ENCODE data around the gene OPA3. TPM values are rescaled to one million over a fixed set of nuclear protein-coding genes. Genes with fewer than 3 reads are reported as not detected.

Gene OPA3
- total RNA-seq, 1 donor from 2014 or later, result 6.6 TPM

DNA sequence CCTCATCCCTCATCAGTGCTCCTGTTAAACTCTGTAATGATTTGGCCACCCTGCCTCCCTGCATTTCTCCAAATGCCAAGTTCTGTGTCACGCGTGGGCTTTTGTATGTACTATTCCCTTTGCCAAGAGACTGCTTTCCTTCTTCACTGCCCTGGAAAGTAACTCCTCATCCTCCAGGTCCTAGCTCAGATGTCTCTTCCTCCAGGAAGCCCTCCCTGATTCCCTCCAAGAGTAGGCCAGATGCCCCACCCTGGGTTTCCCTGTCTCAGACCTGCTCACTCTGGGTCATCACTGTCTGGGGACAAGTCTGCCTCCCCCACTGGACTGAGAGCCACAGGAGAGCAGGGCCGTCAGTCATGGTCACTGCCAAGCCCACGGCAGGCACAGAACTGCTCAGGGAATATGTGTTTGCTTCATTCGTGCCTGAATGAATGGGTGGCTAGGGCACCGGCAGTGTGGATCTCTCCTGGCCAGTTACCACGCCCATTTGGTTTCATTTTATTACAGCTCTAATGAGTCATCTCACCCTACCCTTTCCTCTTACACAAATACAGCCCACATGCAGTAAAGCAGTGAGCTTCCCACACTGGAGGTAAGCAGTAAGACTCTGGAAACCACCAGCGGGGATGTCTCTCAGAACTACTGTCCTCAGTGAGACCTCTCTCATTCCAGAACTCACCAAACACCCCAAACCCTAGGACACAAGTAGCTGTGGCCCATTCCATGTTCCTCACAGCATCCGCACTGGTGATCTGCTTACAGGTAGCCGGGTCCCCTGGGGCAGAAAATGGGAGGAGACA lies 29.5 kb upstream of the OPA3 start:
- no peak for DNase-seq (ENCODE audit: extremely low spot score in 2 of 2)
- peak in 1 of 2 donors; percentile 79 for TF ChIP-seq POLR2AphosphoS5 (IDR thresholded peaks at IDR 0.05; ENCODE audit: insufficient read depth in 1 of 2, low read depth in 1 of 2)
- no peak for TF ChIP-seq POLR2A (IDR thresholded peaks at IDR 0.05)
- Histone ChIP-seq H3K27ac (peak overlapping the region; percentile 68), H3K27me3 (no peaks in the 10 kb centered on the region), H3K36me3 (peaks cover 0 to 61% of the 10 kb centered on the region in 2 donors), H3K4me1 (peaks cover 17% of the 10 kb centered on the region), H3K4me3 (no peak overlapping the region), H3K9me3 (no peaks in the 10 kb centered on the region)
- intact Hi-C loops (cut with DNase I), result no loop called here

DNA sequence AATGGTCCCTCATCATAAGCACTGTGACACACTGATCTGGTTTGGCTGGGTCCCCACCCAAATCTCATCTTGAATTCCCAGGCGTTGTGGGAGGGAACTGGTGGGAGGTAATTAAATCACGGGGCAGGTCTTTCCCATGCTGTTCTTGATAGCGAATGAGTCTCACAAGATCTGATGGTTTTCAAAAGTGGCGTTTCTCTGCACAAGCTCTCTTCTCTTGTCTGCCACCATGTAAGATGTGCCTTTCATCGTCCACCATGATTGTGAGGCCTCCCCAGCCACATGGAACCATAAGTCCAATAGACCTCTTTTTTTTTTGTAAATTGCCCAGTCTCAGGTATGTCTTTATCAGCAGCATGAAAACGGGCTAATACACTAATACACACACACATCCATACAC lies 24.3 kb upstream of the OPA3 start:
- TF ChIP-seq POLR2AphosphoS5 (IDR thresholded peaks at IDR 0.05; ENCODE audit: insufficient read depth in 1 of 2, low read depth in 1 of 2), result no peak
- TF ChIP-seq, protein P1, sequence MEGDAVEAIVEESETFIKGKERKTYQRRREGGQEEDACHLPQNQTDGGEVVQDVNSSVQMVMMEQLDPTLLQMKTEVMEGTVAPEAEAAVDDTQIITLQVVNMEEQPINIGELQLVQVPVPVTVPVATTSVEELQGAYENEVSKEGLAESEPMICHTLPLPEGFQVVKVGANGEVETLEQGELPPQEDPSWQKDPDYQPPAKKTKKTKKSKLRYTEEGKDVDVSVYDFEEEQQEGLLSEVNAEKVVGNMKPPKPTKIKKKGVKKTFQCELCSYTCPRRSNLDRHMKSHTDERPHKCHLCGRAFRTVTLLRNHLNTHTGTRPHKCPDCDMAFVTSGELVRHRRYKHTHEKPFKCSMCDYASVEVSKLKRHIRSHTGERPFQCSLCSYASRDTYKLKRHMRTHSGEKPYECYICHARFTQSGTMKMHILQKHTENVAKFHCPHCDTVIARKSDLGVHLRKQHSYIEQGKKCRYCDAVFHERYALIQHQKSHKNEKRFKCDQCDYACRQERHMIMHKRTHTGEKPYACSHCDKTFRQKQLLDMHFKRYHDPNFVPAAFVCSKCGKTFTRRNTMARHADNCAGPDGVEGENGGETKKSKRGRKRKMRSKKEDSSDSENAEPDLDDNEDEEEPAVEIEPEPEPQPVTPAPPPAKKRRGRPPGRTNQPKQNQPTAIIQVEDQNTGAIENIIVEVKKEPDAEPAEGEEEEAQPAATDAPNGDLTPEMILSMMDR (IDR thresholded peaks at IDR 0.05), result no peak
- TF ChIP-seq POLR2A (IDR thresholded peaks at IDR 0.05), result no peak
- no peak for DNase-seq (ENCODE audit: extremely low spot score in 2 of 2)
- peaks cover 0 to 45% of the 10 kb centered on the region in 2 donors for H3K36me3 ChIP-seq

DNA sequence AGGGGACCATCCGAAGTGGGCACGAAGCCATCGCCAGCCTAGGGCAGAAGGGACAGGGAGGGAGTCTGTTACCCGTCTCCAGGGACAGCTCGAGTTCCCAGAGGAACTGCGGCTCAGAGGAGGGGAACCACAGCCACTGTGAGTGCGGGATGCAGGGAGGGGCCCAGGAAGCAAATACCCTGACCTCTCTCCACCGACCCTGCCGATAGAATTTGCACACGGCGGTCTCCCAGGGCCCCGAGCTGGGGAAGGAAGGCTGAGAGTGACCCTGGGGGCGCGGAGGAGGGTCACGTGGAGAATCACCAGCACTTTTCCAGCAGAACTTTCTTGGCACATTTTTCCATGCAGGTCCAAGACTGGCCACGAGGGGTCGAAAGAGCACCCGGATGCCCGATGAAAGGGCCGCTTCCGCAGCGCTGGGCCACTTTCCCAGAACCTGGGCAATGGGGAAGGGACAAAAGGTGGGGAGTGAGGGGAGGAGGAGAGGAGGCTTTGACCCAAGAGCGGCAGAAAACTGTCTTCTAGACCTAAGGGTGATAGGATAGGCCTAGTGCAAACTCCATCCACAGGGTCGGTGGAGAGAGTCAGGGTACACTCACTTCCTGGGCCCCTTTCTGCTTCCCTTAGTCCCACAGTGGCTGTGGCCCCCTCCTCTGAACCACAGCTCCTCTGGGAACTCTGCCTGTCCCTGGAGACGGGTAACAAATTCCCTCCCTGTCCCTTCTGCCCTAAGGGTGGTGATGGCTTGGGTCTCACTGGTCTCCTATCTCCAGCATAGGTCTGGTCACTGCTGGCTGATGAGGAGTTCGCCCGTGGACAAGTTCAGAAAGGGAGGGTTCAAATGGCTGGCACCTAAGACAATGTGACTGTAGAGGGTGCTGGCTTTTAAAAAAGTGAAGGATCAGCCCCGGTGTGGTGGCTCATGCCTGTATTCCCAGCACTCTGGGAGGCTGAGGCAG lies 22.7 kb upstream of the OPA3 start:
- TF ChIP-seq POLR2AphosphoS5 (IDR thresholded peaks at IDR 0.05; ENCODE audit: insufficient read depth in 1 of 2, low read depth in 1 of 2), result peak; percentile 41 to 71
- TF ChIP-seq, protein P1 (IDR thresholded peaks at IDR 0.05), result peak; percentile 55 to 75 (median 74)
- no peak for TF ChIP-seq POLR2A (IDR thresholded peaks at IDR 0.05)
- Histone ChIP-seq H3K27ac (peak overlapping the region; percentile 24), H3K9me3 (no peaks in the 10 kb centered on the region), H3K4me1 (peaks cover 11% of the 10 kb centered on the region), H3K27me3 (peaks cover 1% of the 10 kb centered on the region), H3K36me3 (peaks cover 0 to 33% of the 10 kb centered on the region in 2 donors), H3K4me3 (peak overlapping the region in 1 of 2 donors; percentile 41)
- intact Hi-C loops (cut with DNase I), result loop anchor here (5.0 kb wide), 1 partner anchor 35 kb away; no protein-coding TSS in a partner anchor
- DNase-seq (ENCODE audit: extremely low spot score in 2 of 2), result no peak

More for the DNA sequence above, 24.3 kb upstream of the OPA3 start:
- no peak overlapping the region for H3K27ac ChIP-seq
- no peaks in the 10 kb centered on the region for H3K27me3 ChIP-seq
- H3K9me3 ChIP-seq, result no peaks in the 10 kb centered on the region
- peaks cover 15% of the 10 kb centered on the region for H3K4me1 ChIP-seq
- intact Hi-C loops (cut with DNase I), result loop anchor here (5.0 kb wide), 1 partner anchor 33 kb away; no protein-coding TSS in a partner anchor
- H3K4me3 ChIP-seq, result no peak overlapping the region

DNA sequence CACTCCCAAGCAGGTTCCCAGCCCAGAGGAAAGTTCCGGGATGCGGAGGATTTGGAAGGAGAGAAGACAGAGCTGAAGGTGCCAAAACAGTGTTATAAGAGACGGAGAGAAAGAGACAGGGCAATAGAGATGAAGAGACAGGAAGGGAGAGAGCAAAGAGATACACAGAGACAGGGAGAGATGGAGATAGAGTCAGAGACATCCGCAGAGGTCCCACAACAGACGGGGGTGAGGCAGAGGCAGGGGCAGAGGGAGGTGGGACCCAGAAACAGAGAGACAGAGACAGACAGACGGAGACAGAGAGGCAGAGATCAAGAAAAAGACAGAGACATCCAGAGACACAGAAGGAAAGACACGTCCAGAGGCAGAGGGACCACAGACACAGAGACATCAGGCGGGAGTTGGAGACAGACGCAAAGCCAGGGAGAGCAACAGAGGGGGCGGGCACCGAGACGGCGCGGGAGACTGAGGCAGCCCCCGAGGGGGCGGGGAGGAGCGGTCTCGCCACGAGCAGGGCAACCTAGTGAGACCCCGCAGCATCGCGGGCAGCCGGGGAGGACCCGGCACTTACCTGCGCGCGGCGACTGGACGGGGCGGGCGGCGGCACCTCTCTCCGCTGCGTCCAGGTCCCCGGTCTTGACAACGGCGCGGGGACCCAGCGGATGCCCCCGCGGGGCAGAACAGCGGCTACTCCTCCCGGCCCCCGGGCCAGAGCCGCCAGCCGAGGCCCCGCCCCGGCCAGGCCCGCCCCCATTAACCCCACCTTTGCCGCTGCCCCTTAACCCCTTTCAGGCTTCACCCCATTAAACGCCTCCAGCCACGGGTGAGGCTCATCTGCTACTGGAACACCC lies 17.1 kb upstream of the OPA3 start, which contains the start of gene GPR4:
GPR4 (minus strand) TSS at position 689 of the 851 bp plus-strand sequence. CDS start 10,346 bp downstream, outside the sequence.
- no peak for DNase-seq (ENCODE audit: extremely low spot score in 2 of 2)
- H3K9me3 ChIP-seq, result no peaks in the 10 kb centered on the region
- peaks cover 9% of the 10 kb centered on the region for H3K4me1 ChIP-seq
- H3K36me3 ChIP-seq, result no peaks in the 10 kb centered on the region
- TF ChIP-seq, protein P1 (IDR thresholded peaks at IDR 0.05), result no peak
- no peak for TF ChIP-seq POLR2AphosphoS5 (IDR thresholded peaks at IDR 0.05; ENCODE audit: insufficient read depth in 1 of 2, low read depth in 1 of 2)
- TF ChIP-seq POLR2A (IDR thresholded peaks at IDR 0.05), result no peak
- H3K27me3 ChIP-seq, result peaks cover 11% of the 10 kb centered on the region
- intact Hi-C loops (cut with DNase I), result no loop called here
- no peak within 1 kb of the TSS for H3K27ac ChIP-seq
- H3K4me3 ChIP-seq, result peak within 1 kb of the TSS; percentile 32 to 36
